ENCODE data around the gene NRG3.

DNA sequence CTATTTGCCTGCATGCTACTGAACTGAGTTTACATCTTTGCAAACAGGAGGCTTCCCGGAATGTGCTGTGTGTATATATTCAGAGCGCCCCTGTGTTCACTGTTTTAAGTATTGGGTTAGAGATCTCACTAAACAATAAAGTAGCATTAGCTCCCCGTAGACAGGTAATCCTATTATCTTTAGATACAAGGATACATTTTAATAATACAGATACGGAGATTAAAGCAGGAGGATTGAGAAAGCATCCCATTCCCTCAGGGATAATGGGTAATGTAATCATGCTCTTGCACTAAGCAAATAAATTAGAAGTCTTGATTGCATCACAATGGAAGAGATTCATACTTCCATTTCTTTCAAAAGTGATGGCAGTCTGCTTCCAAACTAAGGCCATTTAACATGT lies 809.0 kb downstream of the NRG3 start:
- TF ChIP-seq, protein P1, sequence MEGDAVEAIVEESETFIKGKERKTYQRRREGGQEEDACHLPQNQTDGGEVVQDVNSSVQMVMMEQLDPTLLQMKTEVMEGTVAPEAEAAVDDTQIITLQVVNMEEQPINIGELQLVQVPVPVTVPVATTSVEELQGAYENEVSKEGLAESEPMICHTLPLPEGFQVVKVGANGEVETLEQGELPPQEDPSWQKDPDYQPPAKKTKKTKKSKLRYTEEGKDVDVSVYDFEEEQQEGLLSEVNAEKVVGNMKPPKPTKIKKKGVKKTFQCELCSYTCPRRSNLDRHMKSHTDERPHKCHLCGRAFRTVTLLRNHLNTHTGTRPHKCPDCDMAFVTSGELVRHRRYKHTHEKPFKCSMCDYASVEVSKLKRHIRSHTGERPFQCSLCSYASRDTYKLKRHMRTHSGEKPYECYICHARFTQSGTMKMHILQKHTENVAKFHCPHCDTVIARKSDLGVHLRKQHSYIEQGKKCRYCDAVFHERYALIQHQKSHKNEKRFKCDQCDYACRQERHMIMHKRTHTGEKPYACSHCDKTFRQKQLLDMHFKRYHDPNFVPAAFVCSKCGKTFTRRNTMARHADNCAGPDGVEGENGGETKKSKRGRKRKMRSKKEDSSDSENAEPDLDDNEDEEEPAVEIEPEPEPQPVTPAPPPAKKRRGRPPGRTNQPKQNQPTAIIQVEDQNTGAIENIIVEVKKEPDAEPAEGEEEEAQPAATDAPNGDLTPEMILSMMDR (IDR thresholded peaks at IDR 0.05), result no peak
- no peak for TF ChIP-seq EP300 (IDR thresholded peaks at IDR 0.05)

All from ovary (tissue), 3 donors.